OCI-LY1 (cell line): ENCODE results near the gene BEX5.
"Not testable (repeated sequence)": the region's sequence is repeated elsewhere in the genome, so short reads cannot be mapped to it uniquely, and the experiment has no call there.

Experiments used
- CTCF ChIP-seq: fragments of 200-600 bp; sonication (generic), shearing (Covaris generic); IDR thresholded peaks from 2 replicates; pipeline ENCODE4 v1.5.1; 2017; ENCODE audit warnings: mild to moderate bottlenecking, antibody characterized with exemption, low read length, moderate library complexity, mixed read lengths
- EZH2 ChIP-seq: fragments of 200-600 bp; sonication (generic), shearing (Covaris generic); IDR thresholded peaks from 2 replicates; pipeline ENCODE4 v1.8.0; 2017; ENCODE audit warnings: borderline replicate concordance, mixed run types, mild to moderate bottlenecking, antibody characterized with exemption, low read length, moderate library complexity, mixed read lengths

- not testable (repeated sequence) for TF ChIP-seq CTCF, EZH2
These were observed 14.9 kb downstream of the BEX5 start for GRCh38 chrX:102140876-102141275.
